ENCODE results near the gene CBLN3. TPM values are rescaled to one million over a fixed set of nuclear protein-coding genes. Genes with fewer than 3 reads are reported as not detected.

Gene CBLN3
- polyA plus RNA-seq, 3 donors, result 2.9 to 3.5 (median 3.0) TPM

- DNase-seq (ENCODE audit: extremely low read depth in 1 of 11, low read depth in 9 of 11, low spot score in 4 of 11), result no peak
Measured at GRCh38 chr14:24441485-24441884, 12.0 kb upstream of the CBLN3 start.

GRCh38 chr14:24440606-24441399 lies 11.3 kb upstream of the CBLN3 start:
- DNase-seq (ENCODE audit: extremely low read depth in 1 of 11, low read depth in 9 of 11, low spot score in 4 of 11), result no peak

- DNase-seq (ENCODE audit: extremely low read depth in 1 of 11, low read depth in 9 of 11, low spot score in 4 of 11), result no peak
Measured at GRCh38 chr14:24439830-24440605, 10.6 kb upstream of the CBLN3 start.

GRCh38 chr14:24439257-24439656 lies 9.8 kb upstream of the CBLN3 start:
- DNase-seq (ENCODE audit: extremely low read depth in 1 of 11, low read depth in 9 of 11, low spot score in 4 of 11), result no peak

GRCh38 chr14:24438223-24439097 lies 9.0 kb upstream of the CBLN3 start:
- no peak for DNase-seq (ENCODE audit: extremely low read depth in 1 of 11, low read depth in 9 of 11, low spot score in 4 of 11)

- no peak for DNase-seq (ENCODE audit: extremely low read depth in 1 of 11, low read depth in 9 of 11, low spot score in 4 of 11)
Measured at GRCh38 chr14:24437736-24438067, 8.2 kb upstream of the CBLN3 start.

GRCh38 chr14:24437020-24437735 lies 7.7 kb upstream of the CBLN3 start:
- DNase-seq (ENCODE audit: extremely low read depth in 1 of 11, low read depth in 9 of 11, low spot score in 4 of 11), result no peak

- peak in 6 of 11 donors; percentile 47 to 64 (median 52) for DNase-seq (ENCODE audit: extremely low read depth in 1 of 11, low read depth in 9 of 11, low spot score in 4 of 11)
Measured at GRCh38 chr14:24436355-24437019, 7.0 kb upstream of the CBLN3 start.

- DNase-seq (ENCODE audit: extremely low read depth in 1 of 11, low read depth in 9 of 11, low spot score in 4 of 11), result no peak
Measured at GRCh38 chr14:24435998-24436354, 6.5 kb upstream of the CBLN3 start.

- DNase-seq (ENCODE audit: extremely low read depth in 1 of 11, low read depth in 9 of 11, low spot score in 4 of 11), result no peak
Measured at GRCh38 chr14:24435192-24435810, 5.8 kb upstream of the CBLN3 start.

GRCh38 chr14:24434676-24435075 lies 5.2 kb upstream of the CBLN3 start:
- DNase-seq (ENCODE audit: extremely low read depth in 1 of 11, low read depth in 9 of 11, low spot score in 4 of 11), result no peak

- DNase-seq (ENCODE audit: extremely low read depth in 1 of 11, low read depth in 9 of 11, low spot score in 4 of 11), result no peak
Measured at GRCh38 chr14:24434036-24434435, 4.6 kb upstream of the CBLN3 start.

- no peak for DNase-seq (ENCODE audit: extremely low read depth in 1 of 11, low read depth in 9 of 11, low spot score in 4 of 11)
Measured at GRCh38 chr14:24432259-24433131, 3.0 kb upstream of the CBLN3 start.

- DNase-seq (ENCODE audit: extremely low read depth in 1 of 11, low read depth in 9 of 11, low spot score in 4 of 11), result peak in 10 of 11 donors; percentile 63 to 83 (median 81)
Measured at GRCh38 chr14:24431569-24432258, 2.2 kb upstream of the CBLN3 start.

- DNase-seq (ENCODE audit: extremely low read depth in 1 of 11, low read depth in 9 of 11, low spot score in 4 of 11), result peak in 1 of 11 donors; percentile 33
Measured at GRCh38 chr14:24430682-24431568, 1.5 kb upstream of the CBLN3 start.
